Ovary (tissue), 9 donors: Measurements from ENCODE around the gene PFDN4. TPM values are rescaled to one million over a fixed set of nuclear protein-coding genes. Genes with fewer than 3 reads are reported as not detected.

Experiments
- DNase-seq, 5 donors: peaks; one replicate each; pipeline ENCODE4 v3.0.0-alpha.2; 2019 to 2020
- H3K27ac ChIP-seq, 2 donors: fragments of 200-600 bp; one replicate each; pipeline versions ENCODE4 v1.5.1 to v1.8.0; 2019 to 2022
- H3K27me3 ChIP-seq: fragments of 200-600 bp; one replicate; pipeline ENCODE4 v1.8.0; 2022
- H3K36me3 ChIP-seq: fragments of 200-600 bp; sonication (generic); one replicate; pipeline ENCODE4 v1.5.1; 2019
- H3K4me1 ChIP-seq: one replicate; pipeline ENCODE4 v1.8.1; 2013; ENCODE audit warnings: mild to moderate bottlenecking, moderate library complexity; ENCODE audit not compliant: insufficient read depth
- H3K4me3 ChIP-seq: fragments of 200-600 bp; sonication (generic); one replicate; pipeline ENCODE4 v1.5.1; 2017
- H3K9me3 ChIP-seq, 2 donors: fragments of 200-600 bp in 1 of 2; sonication (generic) in 1 of 2; one replicate each; pipeline versions ENCODE4 v1.5.1 to v1.8.1; 2013 to 2019; ENCODE audit warnings: mild to moderate bottlenecking in 1 of 2, moderate library complexity in 1 of 2
- CTCF ChIP-seq, 3 donors: fragments of 450-650 bp in 2 of 3; fragments of 200-600 bp in 1 of 3; IDR thresholded peaks; one replicate each; pipeline versions ENCODE4 v1.5.1 to v1.8.0; 2016 to 2022; ENCODE audit warnings: antibody characterized with exemption in 3 of 3, mild to moderate bottlenecking in 1 of 3
- EP300 ChIP-seq: sonication (generic); formaldehyde crosslinking; IDR thresholded peaks from one replicate; pipeline ENCODE4 v1.6.1; 2017; ENCODE audit warnings: antibody characterized with exemption
- POLR2A ChIP-seq: fragments of 450-650 bp; IDR thresholded peaks from one replicate; pipeline ENCODE4 v1.6.1; 2017; ENCODE audit warnings: antibody characterized with exemption, mild to moderate bottlenecking, moderate library complexity
- WGBS, 3 donors: extraction: QIAGEN DNeasy Blood & Tissue Kit in 1 of 3; methylation state at CpG; one replicate each; pipeline versions ENCODE4 v1.1.5 to v1.1.7; 2013 to 2017; 5-methylcytosine and 5-hydroxymethylcytosine counted together
- intact Hi-C, 4 donors: fragments of 100-400 bp; cut with DNase I; formaldehyde crosslinking; loops; one replicate each; pipeline versions ENCODE4 v1.11.0 to v1.15.1; 2022 to 2023
- polyA plus RNA-seq, 2 donors: library from polyadenylated mRNA; stranded (reverse); fragments of 200-250 nt in 1 of 2; fragments of 350-450 nt in 1 of 2; fragmentation: Illumina TruSeq in 1 of 2; extraction: RNeasy Lipid Tissue Mini Kit (QIAGEN cat#74804) in 1 of 2; gene quantifications; one replicate each; pipeline ENCODE4 v1.2.3, GENCODE V29; 2013 to 2014
- total RNA-seq, 7 donors: library from RNA; depleted of rRNA in 2 of 7; stranded (reverse); fragments of >200 nt in 2 of 7; fragmentation: NEBNext Ultra II Directional in 3 of 7; extraction: Animal tissue kit (Norgen Biotek cat#: 25700) in 3 of 7; gene quantifications; one replicate each; pipeline versions ENCODE4 v1.1.0 to v1.2.4, GENCODE V29; 2016 to 2023
- donor health status: DM: no; HTN: no; CAD: no; lungs with moderate emphysema.
- donor health status: DM: no; HTN: no; CAD: no.
- donor health status: Bipolar disorder and iron deficiency.
- donor health status: DM: yes; HTN: yes; CAD: no.
- donor health status: DM: no; HTN: no; CAD: no.
- donor health status: DM: yes; HTN: yes; CAD: no.

PFDN4 gene
- total and polyA plus RNA-seq, 9 donors: 22.2 to 168 (median 33.8) TPM

DNA sequence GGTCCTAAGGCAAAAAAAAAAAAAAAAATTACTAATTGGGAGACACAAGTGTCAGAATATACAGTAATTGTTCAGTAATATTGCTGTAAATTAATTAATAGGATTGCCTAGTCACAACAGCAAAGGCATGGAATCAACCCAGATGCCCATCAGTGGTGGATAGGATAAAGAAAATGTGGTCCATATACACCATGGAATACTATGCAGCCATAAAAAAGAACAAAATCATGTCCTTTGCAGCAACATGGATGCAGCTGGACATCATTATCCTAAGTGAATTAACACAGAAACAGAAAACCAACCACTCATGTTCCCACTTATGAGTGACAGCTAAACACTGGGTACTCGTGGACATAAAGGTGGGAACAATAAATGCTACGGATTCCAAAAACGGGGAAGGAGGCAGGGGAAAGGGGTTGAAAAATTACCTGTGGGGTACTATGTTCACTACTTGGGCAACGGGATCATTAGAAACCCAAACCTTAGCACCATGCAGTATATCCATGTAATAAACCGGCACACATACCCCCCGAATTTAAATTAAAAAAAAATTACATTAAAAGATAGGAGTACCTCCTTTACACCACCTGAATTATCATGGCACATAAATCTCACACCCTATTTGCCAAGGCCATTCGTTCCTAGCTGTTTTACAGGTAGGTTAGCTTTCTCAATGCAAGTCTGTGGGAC lies 689 bp upstream of the PFDN4 start:
- Histone ChIP-seq H3K4me3 (peak overlapping the region; percentile 74), H3K9me3 (no peaks in the 10 kb centered on the region), H3K27ac (peak overlapping the region in 1 of 2 donors; percentile 98), H3K4me1 (peaks cover 8% of the 10 kb centered on the region), H3K27me3 (no peaks in the 10 kb centered on the region), H3K36me3 (no peaks in the 10 kb centered on the region)
- 45 to 53% (median 50%) methylated on average over 7 of the region's 7 CpGs for WGBS, 3 donors
- no peak for DNase-seq
- intact Hi-C loops: no loop called here
- TF ChIP-seq EP300 (no peak), CTCF (IDR thresholded peaks at IDR 0.05) (no peak), POLR2A (no peak)

DNA sequence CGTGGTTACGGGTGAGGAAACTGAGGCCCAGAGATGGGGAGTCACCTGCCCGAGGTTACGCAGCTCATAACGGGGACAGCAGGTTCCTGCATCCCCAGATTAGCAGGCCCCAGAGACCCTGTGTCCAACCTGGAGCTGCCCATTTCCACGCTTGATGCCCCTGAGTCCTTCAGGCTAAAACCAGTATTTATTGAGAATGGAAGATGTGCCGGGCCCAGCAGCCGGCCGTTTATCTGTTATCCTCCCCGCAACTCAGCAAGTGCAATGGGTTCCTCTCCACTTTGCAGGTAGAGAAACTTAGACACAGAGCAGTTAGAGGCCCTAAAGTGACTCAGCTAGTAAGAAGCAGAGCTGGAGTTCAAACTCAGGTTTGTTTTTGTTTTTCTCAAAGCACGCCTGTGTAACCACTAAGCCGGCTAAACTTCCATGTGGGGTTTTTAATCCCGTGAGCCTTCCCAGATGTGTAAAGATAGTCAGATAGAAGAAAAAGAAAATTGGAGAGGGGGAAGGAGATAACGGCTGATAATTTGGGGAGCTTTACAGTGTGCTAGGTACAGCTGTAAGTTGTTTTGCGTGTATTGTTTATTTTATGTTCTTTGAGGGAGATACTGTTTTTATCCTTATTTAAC lies 775 bp downstream of the PFDN4 start:
- no peaks in the 10 kb centered on the region for H3K36me3 ChIP-seq
- WGBS, 3 donors: 1 to 4% (median 1%) methylated on average over 10 to 15 of the region's 15 CpGs
- TF ChIP-seq EP300: no peak
- TF ChIP-seq CTCF (IDR thresholded peaks at IDR 0.05): no peak
- H3K27ac ChIP-seq: peak overlapping the region in 1 of 2 donors; percentile 98
- peaks cover 8% of the 10 kb centered on the region for H3K4me1 ChIP-seq
- DNase-seq: no peak
- no peaks in the 10 kb centered on the region for H3K27me3 ChIP-seq
- peak overlapping the region; percentile 74 for H3K4me3 ChIP-seq
- H3K9me3 ChIP-seq: no peaks in the 10 kb centered on the region
- intact Hi-C loops: no loop called here

GRCh38 chr20:54209216-54209813 lies 1.4 kb downstream of the PFDN4 start:
- H3K27ac ChIP-seq: no peak overlapping the region
- no peaks in the 10 kb centered on the region for H3K9me3 ChIP-seq
- WGBS, 3 donors: 57 to 75% (median 59%) methylated on average over 5 of the region's 5 CpGs
- TF ChIP-seq POLR2A (no peak), CTCF (IDR thresholded peaks at IDR 0.05) (no peak), EP300 (no peak)
- H3K4me1 ChIP-seq: peaks cover 8% of the 10 kb centered on the region
- H3K4me3 ChIP-seq: peak overlapping the region; percentile 74
- no peaks in the 10 kb centered on the region for H3K36me3 ChIP-seq
- H3K27me3 ChIP-seq: no peaks in the 10 kb centered on the region
- intact Hi-C loops: no loop called here
- DNase-seq: no peak

- Histone ChIP-seq H3K36me3 (no peaks in the 10 kb centered on the region), H3K27me3 (no peaks in the 10 kb centered on the region), H3K4me1 (peaks cover 9% of the 10 kb centered on the region), H3K27ac (no peak overlapping the region), H3K4me3 (no peak overlapping the region), H3K9me3 (no peaks in the 10 kb centered on the region)
- intact Hi-C loops: no loop called here
- WGBS, 3 donors: 67 to 85% (median 85%) methylated on average over 1 of the region's 1 CpG
- no peak for TF ChIP-seq CTCF (IDR thresholded peaks at IDR 0.05)
- TF ChIP-seq EP300: no peak
- no peak for TF ChIP-seq POLR2A
- no peak for DNase-seq
These were observed 4.3 kb downstream of the PFDN4 start for GRCh38 chr20:54212226-54212625.
